HEK293T (cell line): Measurements from ENCODE around the gene PTPN2.
"Not testable (repeated sequence)": the region's sequence is repeated elsewhere in the genome, so short reads cannot be mapped to it uniquely, and the experiment has no call there.

Experiments
- CTCF ChIA-PET: fragments of 350-600 bp; formaldehyde crosslinking; extraction: SDS; loops from one replicate; lab custom pipeline; 2021; ENCODE audit warnings: antibody characterized with exemption, inconsistent platforms; lab: Yijun Ruan, JAX
- POLR2A ChIA-PET: fragments of 350-600 bp; formaldehyde crosslinking; extraction: SDS; loops from one replicate; lab custom pipeline; 2020; ENCODE audit warnings: antibody characterized with exemption, inconsistent platforms; lab: Yijun Ruan, JAX
- DNase-seq: peaks from one replicate; pipeline ENCODE4 v3.0.0; 2012; ENCODE audit warnings: mixed read lengths; ENCODE audit errors: extremely low spot score
- ARNT ChIP-seq: fragments of 450-650 bp; IDR thresholded peaks from 2 replicates; pipeline ENCODE4 v1.6.1; 2017; ENCODE audit warnings: mild to moderate bottlenecking
- BHLHE40 ChIP-seq: fragments of 450-650 bp; IDR thresholded peaks from 2 replicates; pipeline ENCODE4 v1.6.1; 2016; ENCODE audit warnings: mild to moderate bottlenecking, moderate library complexity, borderline replicate concordance
- CTBP1 ChIP-seq: fragments of 450-650 bp; IDR thresholded peaks from 2 replicates; pipeline ENCODE4 v1.6.1; 2016; ENCODE audit warnings: borderline replicate concordance
- ELF4 ChIP-seq: fragments of 450-650 bp; IDR thresholded peaks from 2 replicates; pipeline ENCODE4 v1.6.1; 2017; ENCODE audit warnings: antibody characterized with exemption
- FOXA1 ChIP-seq: fragments of 450-650 bp; IDR thresholded peaks from 2 replicates; pipeline ENCODE4 v1.6.1; 2016; ENCODE audit warnings: mild to moderate bottlenecking
- FOXK2 ChIP-seq: fragments of 450-650 bp; IDR thresholded peaks from 2 replicates; pipeline ENCODE4 v1.6.1; 2016; ENCODE audit warnings: mild to moderate bottlenecking
- FOXM1 ChIP-seq: fragments of 450-650 bp; IDR thresholded peaks from 2 replicates; pipeline ENCODE4 v1.6.1; 2017; ENCODE audit warnings: mild to moderate bottlenecking, borderline replicate concordance
- HDGF ChIP-seq: fragments of 450-650 bp; IDR thresholded peaks from 2 replicates; pipeline ENCODE4 v1.6.1; 2017; ENCODE audit warnings: antibody characterized with exemption, borderline replicate concordance
- LEF1 ChIP-seq: fragments of 450-650 bp; IDR thresholded peaks from 2 replicates; pipeline ENCODE4 v1.6.1; 2017; ENCODE audit warnings: mild to moderate bottlenecking, borderline replicate concordance
- NFRKB ChIP-seq: fragments of 450-650 bp; IDR thresholded peaks from 2 replicates; pipeline ENCODE4 v1.6.1; 2016; ENCODE audit warnings: mild to moderate bottlenecking, moderate library complexity
- PKNOX1 ChIP-seq: fragments of 450-650 bp; IDR thresholded peaks from 2 replicates; pipeline ENCODE4 v1.6.1; 2016
- SP1 ChIP-seq: fragments of 450-650 bp; IDR thresholded peaks from 2 replicates; pipeline ENCODE4 v1.6.1; 2017
- SUZ12 ChIP-seq: fragments of 450-650 bp; IDR thresholded peaks from 2 replicates; pipeline ENCODE4 v1.6.1; 2016; ENCODE audit warnings: mild to moderate bottlenecking
- TARDBP ChIP-seq: fragments of 450-650 bp; IDR thresholded peaks from 2 replicates; pipeline ENCODE4 v1.6.1; 2016
- ZNF384 ChIP-seq: fragments of 450-650 bp; IDR thresholded peaks from 2 replicates; pipeline ENCODE4 v1.6.1; 2016

Gene PTPN2

DNA sequence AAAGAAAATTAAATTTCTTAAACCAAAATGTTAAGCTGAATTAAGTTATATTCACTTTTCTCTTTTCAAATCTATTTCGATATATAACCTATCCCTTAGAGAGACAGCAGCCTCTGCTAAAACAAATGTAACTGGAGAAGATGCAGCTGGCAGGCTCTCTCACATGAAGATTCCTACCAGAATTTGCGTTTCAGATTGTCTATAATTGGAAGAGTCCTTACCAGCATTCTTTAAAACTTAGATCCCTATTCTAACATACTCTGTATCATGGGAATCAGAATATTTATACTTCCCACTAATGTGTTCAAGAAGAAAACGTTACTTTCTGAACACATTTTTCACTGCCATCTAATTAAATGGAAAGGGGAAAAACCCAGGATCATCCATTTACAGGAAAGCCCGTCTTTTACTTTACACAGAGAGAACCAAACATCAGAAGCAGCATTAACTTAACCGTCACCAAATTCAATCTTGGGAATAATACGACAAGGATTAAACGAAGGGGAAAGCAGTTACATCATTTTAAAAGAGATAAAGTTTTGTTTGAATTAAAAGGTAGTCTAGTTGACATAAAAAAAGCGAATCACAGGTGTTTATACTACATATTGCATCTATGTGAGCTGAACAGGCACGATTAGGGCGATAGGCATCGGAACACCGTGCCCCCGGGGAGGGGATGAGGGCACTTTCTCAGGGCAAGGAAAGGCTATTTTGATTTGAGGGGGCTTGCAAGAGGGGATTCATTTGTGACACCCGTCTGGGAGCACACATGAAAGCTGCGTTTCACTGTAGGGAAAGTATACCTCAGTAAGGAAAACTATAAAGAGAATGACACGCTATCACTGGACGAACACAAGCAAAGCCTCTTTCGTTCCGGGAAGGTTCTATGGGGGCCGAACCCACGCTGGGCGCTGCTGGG lies 1.3 kb downstream of the PTPN2 start:
- no peak for TF ChIP-seq CTBP1
- TF ChIP-seq SP1: no peak
- no peak for TF ChIP-seq FOXM1
- no peak for TF ChIP-seq ELF4
- TF ChIP-seq TARDBP: no peak
- no peak for TF ChIP-seq SUZ12
- no peak for TF ChIP-seq NFRKB
- TF ChIP-seq LEF1: no peak
- no peak for TF ChIP-seq HDGF
- ChIA-PET CTCF (interaction anchor here (0.7 kb wide), 1 partner anchor 38 kb away, joined by 3 read pairs; no protein-coding TSS in a partner anchor), POLR2A (interaction anchor here (1.0 to 1.6 kb wide), 7 partner anchors 12 to 108 kb away, joined by 3 to 9 read pairs (median 4); partner anchors contain the start of gene CEP192)
- no peak for DNase-seq

DNA sequence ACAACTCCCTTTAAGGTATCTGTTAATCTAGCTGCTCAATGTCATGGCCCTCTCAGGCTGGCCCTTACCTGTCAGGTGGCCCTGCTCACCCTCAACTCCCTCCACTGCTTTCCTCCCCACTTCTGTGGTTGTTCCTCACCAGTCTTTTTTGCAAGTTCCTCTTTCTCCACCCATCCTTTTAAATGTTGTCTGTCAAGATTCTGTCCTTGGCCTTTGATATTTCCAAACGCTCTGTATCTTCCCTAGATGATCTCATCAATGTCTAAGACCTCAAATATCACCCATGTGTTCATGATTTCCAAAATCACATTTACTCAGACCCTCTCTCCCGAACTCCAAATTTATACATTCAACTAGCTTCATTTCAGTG lies 3.5 kb downstream of the PTPN2 start:
- ChIA-PET CTCF (no interaction called here), POLR2A (interaction anchor here (1.5 kb wide), 1 partner anchor 111 kb away, joined by 4 read pairs; the partner anchor contains the start of gene CEP192)
- TF ChIP-seq SUZ12 (no peak), CTBP1 (no peak)
- no peak for DNase-seq

DNA sequence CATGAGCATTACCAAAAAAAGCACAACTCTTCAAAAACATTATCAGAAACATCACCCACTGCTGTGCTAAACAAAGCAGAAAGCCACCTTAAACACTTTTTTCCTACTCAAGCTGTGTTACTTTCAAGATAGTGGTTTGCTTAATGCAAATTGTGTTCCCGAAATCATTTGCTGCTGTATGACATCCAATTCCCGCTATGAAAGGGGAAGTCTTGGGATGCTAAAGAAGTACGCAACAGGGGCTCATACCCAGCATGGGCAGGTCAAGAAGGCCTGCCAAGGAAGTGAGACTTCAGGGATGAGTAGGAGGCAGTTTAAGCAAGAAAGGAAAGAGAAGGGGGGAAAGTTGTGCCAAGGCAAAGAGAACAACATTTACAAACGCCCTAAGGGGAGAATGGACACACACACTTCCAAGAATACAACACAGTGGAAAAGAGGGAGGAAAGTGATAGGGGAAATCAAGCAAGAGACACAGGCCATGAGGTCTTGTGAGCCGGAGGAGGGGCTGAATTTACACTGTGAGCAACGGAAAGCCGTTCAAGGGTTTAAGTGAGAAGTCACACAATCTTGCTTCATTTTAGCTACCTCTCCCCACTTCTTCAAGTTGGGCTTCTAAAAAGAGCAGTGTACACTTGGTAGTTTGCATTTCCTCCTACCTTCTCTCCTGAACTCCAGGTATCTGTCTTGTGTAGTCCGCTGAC lies 4.0 kb downstream of the PTPN2 start:
- DNase-seq: no peak
- ChIA-PET CTCF (no interaction called here), POLR2A (interaction anchor here (1.5 kb wide), 1 partner anchor 111 kb away, joined by 4 read pairs; the partner anchor contains the start of gene CEP192)
- TF ChIP-seq FOXM1 (no peak), TARDBP (no peak), ARNT (no peak), NFRKB (no peak), ZNF384 (no peak), SUZ12 (no peak), FOXK2 (no peak)

- POLR2A ChIA-PET, CTCF ChIA-PET, DNase-seq: not testable (repeated sequence)
Measured at GRCh38 chr18:12874992-12875391, 9.0 kb downstream of the PTPN2 start.

DNA sequence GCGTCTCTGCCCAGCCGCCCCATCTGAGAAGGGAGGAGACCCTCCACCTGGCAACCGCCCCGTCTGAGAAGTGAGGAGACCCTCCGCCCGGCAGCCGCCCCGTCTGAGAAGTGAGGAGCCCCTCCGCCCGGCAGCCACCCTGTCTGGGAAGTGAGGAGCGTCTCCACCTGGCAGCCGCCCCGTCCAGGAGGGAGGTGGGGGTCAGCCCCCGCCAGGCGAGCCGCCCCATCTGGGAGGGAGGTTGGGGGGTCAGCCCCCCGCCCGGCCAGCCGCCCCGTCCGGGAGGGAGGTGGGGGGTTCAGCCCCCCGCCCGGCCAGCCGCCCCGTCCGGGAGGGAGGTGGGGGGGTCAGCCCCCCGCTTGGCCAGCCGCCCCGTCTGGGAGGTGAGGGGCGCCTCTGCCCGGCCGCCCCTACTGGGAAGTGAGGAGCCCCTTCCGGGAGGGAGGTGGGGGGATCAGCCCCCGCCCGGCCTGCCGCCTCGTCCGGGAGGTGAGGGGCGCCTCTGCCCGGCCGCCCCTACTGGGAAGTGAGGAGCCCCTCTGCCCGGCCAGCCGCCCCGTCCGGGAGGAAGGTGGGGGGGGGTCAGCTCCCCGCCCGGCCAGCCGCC lies 10.0 kb downstream of the PTPN2 start:
- POLR2A ChIA-PET, CTCF ChIA-PET, DNase-seq: not testable (repeated sequence)

- ChIA-PET CTCF (no interaction called here), POLR2A (no interaction called here)
Measured at GRCh38 chr18:12872408-12872807, 11.6 kb downstream of the PTPN2 start.

DNA sequence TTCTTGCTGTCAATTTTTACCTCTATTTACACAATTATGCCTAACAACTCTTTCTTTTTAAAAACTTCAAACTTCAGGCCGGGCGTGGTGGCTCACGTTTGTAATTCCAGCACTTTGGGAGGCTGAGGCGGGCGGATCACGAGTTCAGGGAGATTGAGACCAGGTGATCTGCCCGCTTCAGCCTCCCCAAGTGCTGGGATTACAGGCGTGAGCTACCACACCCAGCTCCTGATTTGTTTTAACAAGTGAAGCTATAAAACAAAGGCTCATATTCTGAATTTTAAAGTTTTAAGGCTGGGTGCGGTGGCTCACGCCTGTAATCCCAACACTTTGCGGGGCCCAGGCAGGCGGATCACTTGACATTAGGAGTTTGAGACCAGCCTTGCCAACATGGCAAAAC lies 15.5 kb downstream of the PTPN2 start:
- CTCF ChIA-PET: no interaction called here
- TF ChIP-seq NFRKB (no peak), PKNOX1 (no peak), FOXA1 (no peak), FOXK2 (no peak), FOXM1 (no peak), TARDBP (no peak), ELF4 (no peak), ZNF384 (no peak), LEF1 (no peak), CTBP1 (no peak)
- POLR2A ChIA-PET: interaction anchor here (1.1 kb wide), 1 partner anchor 15 kb away, joined by 7 read pairs; the partner anchor contains the start of gene PTPN2
- no peak for DNase-seq

More at GRCh38 chr18:12872408-12872807, 11.6 kb downstream of the PTPN2 start:
- DNase-seq: no peak
- TF ChIP-seq BHLHE40: no peak
- no peak for TF ChIP-seq SUZ12

DNA sequence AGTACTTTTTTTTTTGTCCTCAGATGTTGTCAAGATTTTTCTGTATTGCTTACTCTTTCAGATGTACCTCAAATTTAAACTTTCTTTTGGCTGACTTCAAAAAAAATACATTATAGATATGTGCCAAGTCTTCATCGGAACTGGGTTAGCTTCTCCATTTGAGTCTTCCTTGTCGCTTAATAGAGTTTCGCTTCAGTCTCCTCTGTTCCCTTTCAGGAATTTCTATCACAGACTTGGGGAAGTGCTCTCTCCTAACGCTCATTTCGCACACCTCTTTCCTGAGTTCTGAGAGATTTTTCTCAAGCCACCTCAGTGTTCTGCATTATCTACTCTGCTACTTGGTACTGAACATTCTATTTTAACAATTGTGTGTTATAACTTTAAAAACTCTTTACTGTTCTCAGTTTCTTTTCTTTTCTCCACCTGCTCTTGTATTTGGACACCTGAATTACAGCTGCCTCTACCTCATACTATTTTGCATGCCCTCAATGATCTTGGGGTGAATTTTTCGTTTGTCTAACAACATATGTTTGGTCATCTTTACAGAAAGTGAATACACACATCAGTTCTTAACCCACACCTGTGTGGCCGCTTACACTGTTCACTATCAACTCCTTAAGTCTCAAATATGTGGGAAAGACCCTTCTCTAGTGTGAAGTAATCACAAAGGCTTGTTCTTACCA lies 16.5 kb downstream of the PTPN2 start:
- POLR2A ChIA-PET: no interaction called here
- CTCF ChIA-PET: no interaction called here
- no peak for DNase-seq
- no peak for TF ChIP-seq ELF4
- no peak for TF ChIP-seq BHLHE40
- TF ChIP-seq PKNOX1: no peak
- TF ChIP-seq NFRKB: no peak
- no peak for TF ChIP-seq FOXA1
